ENCODE results near the gene ZNF619.

The ZNF619 gene

DNA sequence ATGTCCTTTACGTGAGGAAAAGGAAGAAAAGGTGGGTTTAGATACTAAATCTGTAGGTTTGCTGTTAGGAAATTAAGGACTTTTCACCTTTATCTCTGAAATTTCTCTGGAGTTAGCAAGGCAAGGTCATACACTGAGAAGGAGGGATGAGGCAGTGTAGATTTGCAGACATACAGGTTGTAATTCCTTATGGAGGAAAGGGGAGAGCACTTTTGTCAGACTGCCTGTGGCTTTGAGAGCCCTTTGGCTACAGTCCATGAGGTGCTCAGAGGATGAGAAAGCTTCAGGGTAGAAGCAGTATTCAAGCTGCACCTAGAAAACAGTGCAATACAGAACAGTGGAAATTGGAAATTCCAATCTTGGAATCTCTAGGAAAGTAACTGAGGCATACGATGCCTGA is 11.5 kb upstream of the ZNF619 start:
- no peak for DNase-seq

DNA sequence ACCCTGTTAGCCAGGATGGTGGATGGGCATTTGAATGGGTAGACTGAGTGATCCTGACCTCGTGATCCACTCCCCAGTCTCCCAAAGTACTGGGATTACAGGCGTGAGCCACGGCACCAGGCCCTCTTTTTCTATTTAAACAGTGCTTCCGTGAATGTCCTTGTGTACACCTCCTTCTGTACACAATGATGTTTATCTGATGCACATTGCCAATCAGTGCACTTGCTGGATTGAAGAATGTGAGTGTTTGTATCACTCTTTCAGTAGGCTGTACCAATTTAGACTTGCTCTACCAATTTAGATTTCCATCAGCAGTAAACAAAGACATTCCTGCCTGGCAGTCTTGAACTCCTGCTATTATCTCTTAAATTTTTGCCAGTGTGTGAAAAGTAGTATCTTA is 8.9 kb upstream of the ZNF619 start:
- DNase-seq, result no peak

DNA sequence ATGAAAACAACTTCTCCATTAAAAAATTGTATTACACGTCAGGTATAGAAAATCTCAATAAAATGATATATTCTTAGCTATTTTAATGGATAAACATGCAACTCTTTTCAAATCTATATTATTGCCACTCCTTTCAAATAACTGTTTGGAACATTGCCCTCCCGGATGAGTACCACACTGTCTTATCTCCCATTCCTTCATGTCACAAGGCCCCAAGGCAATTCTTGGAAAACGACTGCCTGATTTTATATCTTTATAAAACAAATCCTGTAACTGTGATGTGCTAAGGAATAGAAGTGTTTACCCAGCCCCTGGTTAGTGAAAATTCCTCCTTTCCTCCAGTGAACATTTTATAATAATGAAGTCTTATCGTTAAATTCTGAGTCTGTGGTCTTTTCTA is 6.2 kb upstream of the ZNF619 start:
- DNase-seq, result no peak

DNA sequence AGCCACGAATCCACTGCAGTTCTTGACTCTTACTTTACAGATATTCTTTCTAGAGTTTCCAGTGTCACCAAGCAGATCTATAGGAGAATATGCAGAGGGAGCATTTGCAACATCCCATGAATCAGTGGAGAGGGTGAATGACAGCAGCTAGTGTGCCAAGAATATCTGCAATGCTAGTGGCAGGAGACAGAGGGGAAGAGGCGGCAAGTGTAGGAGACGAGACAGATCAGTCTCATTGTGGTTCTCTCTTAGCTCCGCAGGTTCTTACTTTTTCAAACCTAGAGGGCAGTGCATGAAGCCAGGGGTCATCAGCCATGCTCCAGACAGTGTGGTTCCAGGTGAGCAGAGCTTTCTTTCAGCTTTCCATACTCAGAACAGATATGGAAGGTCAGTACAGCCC is 744 bp downstream of the ZNF619 start:
- DNase-seq, result no peak

DNA sequence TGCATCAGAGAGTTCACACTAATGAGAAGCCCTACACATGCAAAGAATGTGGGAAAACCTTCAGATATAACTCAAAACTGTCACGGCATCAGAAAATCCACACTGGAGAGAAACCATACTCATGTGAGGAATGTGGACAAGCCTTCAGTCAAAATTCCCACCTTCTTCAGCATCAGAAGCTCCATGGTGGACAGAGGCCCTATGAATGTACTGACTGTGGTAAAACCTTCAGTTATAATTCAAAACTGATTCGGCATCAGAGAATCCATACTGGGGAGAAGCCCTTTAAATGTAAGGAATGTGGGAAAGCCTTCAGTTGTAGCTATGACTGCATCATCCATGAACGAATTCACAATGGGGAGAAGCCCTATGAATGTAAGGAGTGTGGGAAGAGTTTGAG is 10.2 kb downstream of the ZNF619 start:
- DNase-seq, result no peak

DNA sequence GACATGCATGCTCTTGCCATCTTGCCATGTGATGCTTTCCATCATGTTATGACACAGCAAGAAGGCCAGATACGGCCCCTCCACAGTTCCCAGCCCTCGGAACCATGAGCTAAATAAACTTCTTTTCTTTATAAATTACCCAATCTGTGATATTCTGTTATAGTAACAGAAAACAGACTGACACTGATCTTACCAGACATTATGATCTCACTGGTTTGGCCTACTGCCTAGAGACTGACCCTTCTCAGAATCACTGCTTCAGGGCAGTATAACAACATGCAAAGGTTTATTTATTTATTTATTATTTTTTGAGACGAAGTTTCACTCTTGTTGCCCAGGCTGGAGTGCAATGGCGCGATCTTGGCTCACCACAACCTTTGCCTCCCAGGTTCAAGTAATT is 14.0 kb downstream of the ZNF619 start:
- DNase-seq, result no peak

DNA sequence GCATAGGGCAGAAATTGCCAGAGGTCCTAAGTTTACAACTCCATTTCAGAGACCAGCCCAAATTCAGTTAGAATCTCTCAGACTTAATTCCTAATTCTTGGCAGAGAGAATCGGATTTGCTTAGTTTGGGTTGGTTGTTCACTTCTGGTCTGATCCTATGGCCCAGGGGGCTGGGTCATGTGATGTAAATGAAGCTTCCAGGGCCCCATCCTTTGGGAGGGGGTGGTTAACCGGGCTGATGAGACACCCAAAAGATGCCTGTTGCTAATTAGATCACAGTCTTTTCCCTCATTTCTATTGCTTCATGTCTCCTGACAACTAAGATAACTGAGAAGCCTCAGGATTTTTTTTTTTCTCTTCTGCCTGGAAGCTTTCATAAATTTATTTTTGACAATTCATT is 17.8 kb downstream of the ZNF619 start:
- DNase-seq, result no peak

DNA sequence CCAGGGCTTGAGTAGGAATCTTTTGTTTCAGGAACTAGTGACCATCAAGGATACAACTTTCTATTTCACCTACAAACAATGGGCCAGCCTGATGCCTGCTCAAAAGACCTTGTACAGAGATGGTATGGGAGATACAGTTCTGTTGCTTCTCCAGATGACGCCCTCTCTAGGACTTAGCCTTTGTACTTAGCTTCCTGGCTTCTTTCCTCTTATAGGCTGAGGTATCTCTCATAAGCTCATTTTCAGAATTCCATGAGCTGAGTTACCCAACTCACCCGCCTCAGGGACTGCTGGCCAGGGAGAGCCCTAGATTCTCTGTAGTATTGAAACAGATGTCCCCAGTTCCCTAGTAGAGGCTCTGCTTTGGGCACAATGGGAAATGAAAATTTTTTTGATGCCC is 20.4 kb downstream of the ZNF619 start:
- no peak for DNase-seq

DNA sequence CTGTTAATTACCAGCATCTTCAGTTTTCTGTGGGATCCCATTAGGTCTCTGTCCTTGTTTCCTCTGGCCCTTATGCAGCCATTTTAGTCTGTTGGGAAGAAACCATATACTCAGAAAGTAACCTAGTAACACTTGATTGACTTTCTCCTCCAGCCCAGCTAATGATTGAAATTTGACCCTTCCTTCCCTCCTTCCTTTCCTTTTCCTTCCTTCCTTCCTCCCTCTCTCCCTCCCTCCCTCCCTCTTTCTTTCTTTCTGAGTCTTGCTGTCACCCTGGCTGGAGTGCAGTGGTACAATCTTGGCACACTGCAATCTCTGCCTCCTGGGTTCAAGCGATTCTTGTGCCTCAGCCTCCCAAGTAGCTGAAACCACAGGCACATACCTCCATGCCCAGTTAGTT is 23.0 kb downstream of the ZNF619 start:
- DNase-seq, result no peak

DNA sequence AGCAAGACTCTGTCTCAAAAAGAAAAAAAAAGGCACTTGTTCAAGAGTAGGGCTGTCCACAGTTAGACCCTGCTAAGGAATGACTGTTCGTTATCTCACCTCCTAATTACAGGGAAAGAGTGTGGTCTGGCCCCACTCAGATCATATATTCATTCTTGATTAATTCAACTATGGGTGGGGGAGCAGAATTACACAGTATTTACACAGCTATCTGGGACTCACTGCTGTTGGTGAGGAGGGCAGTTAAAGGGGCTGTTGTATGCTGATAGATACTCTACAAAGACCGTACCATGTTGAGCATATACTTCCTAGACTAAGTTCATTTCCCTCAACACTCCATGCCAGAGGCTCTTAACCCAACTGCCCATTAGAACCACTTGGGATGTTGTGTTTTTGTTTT is 25.1 kb downstream of the ZNF619 start:
- DNase-seq, result no peak

DNA sequence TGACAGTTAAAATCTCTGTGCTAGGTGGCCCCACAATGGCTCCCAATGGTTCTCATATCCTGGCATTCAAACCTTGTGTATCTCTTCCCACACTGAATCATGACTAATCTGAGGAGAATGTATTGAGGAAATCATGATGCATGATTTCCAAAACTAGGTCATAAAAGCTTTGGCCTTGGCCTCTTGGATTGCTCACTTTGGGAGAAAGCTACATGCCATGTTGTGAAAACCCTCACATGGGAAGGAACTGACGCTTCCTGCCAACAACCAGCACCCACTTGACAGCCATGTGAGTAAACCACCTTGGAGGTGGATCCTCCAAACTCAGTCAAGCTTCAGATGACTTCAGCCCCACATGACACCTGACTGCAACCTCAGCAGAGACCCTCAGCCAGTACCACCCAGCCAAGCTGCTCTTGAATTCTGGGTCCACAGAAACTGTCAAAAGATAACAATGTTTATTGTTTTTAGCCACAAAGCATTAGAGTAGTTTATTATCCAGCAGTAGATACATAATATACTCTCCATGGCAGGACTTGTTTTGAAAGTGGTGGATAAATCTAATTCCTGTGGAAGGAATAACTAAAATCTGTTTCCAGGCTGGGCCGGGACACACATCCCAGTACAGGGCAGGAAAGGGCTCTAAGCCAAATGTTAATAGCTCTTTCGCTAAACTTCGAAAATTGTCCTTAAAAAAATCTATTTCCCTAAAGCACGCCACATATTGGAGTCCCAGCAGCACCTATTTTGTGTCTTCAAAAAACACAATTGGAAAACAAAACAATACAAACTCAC is 27.9 kb downstream of the ZNF619 start:
- no peak for DNase-seq

DNA sequence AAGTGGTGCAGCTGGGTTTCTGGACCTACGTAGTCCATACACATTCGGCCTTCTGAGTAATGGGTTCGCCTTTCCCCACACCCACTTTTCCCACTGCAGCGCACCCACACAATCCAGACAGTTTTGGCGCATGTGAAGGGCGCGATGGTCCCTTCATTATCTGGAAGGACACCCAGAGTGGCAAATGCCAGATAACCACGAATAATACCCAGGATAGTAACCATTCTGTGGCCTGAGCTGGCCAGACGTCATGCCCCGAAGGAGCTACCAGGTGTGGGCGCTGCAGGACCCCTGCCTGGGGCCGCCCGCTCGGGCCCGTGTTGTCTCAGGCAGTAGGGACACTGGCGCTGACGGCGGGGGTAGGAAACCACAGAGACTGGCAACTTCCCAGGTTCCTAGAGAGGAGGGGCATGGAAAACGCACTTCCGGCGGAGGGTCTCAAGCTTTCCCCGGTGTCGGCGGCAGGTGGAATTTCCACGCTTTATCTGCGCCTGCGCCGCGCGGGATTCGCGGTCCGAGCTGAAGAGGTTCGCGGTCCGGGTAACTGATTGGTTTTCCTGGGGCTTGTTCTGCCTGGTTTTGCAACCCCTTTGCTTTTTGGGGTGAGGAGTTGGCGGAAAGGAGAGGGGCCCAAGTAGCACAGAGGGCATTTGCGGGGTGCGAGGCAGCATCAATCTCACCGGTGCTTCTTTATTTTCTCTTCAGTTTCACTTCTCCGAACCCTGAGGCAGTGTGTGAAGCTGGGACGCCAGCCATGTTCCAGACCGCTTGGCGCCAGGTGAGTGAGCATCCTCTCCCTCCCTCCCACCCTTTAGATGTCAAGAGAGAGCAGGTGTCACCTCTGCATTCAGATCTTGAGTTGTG is 28.9 kb downstream of the ZNF619 start, which contains the start of gene ZNF620:
Gene ZNF620, plus strand, starts transcription at position 441 of the 864 bp plus-strand sequence. Its CDS starts 314 bp downstream, at position 755.
- peak; percentile 58 for DNase-seq

DNA sequence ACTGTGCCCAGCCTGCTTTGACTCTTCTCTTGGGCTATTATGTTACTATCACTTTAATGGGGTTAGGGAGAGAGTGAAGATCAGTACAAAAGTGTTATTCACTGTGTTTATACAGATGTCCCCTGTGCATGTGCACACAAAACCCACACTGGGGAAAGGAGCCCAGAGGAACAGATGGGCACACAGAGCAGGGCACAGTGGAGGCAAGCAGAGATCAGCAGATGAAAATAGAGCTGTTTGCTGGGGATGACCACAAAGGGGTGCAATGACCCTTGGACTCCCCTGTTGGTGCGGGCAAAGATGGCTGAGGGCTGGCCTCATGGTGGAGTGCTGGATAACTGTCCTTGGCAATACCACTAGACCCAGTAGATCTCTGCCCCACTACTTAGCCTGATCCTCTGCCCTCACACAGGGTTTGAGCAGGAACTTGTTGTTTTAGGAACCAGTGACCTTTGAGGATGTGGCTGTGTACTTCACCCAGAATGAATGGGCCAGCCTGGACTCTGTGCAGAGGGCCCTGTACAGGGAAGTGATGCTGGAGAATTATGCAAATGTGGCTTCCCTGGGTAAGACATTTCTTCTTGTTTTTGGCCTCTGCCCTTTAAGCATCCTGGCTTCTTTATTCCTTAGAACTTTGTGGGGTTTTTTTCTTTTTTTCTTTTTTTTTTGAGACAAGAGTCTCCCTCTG is 34.3 kb downstream of the ZNF619 start:
- no peak for DNase-seq

DNA sequence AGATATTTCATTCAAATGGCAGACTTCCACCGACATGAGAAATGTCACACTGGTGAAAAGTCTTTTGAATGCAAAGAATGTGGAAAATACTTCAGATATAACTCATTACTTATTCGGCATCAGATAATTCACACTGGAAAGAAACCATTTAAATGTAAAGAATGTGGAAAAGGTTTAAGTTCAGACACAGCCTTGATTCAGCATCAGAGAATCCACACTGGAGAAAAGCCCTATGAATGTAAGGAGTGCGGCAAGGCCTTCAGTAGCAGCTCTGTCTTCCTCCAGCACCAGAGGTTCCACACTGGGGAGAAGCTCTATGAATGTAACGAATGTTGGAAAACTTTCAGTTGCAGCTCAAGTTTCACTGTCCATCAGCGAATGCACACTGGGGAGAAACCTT is 39.3 kb downstream of the ZNF619 start:
- no peak for DNase-seq

DNA sequence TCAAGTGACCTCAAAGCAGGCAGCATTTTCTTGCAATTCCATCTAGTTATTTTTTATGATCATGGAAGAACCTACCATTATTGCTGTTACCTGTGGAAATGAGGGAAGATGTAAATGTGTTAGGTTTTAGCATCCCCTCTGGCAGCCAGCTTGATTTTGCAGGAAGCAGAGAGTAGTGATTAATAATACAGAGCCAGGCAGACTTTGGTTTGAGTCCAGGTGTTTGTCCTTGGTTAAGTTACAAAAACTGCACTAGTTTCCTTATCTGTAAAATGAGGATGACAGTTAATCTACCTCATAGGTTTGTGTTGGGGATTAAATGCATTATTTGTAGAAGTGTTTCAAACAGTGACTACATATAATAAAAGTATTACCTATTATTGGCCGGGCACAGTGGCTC is 41.1 kb downstream of the ZNF619 start:
- no peak for DNase-seq

DNA sequence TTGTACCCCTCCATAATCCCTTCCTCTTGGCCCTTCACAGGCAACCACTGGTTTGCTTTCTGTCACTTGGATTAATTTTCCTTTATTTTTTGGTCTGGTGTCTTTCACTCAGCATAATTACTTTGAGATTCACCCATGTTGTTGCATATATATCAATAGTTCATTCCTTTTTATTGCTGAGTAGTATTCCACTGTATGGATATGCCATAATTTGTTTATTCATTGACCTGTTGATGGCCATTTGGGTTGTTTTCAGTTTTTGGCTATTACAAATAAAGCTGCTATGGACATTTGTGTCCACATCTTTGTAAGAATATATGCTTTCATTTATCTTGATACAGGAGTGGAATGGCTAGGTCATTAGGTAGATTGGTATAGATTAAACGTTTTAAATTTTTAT is 41.9 kb downstream of the ZNF619 start:
- DNase-seq, result no peak

DNA sequence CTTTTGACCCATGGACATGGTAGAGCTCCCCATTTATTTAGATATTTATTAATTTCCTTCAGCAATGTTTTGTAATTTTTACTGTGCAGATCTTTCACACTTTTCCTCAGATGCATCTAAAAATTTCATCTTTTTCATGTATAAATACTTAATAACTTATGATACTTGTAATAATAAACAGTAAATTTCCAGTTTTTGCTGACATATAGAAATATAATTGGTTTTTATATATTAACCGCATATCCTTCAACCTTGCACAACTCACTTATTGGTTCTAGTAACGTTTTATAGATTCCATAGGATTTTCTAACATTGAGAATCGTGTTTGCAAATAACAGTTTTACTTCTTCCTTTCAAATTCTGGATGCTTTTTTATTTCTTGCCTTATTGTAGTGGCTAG is 44.3 kb downstream of the ZNF619 start:
- DNase-seq, result no peak

DNA sequence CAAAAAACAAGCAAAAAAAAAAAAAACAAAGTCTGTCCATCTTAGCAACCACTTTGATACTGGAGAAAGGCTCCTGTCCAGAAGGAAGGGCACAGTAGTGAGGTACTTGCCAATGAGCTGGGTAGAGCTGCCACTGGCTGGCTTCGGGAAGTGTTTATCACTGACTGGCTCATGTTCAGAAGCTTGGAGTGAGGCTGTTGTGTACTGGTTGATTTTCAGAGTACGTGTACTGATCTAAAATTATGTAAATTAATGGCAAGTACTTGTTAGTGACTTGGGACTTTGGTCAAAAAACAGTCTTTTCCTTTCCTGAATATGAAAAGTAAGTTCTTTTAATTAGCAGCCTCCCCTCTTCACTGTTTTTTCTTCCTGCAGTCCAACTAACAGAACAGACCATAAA is 46.9 kb downstream of the ZNF619 start:
- no peak for DNase-seq

DNA sequence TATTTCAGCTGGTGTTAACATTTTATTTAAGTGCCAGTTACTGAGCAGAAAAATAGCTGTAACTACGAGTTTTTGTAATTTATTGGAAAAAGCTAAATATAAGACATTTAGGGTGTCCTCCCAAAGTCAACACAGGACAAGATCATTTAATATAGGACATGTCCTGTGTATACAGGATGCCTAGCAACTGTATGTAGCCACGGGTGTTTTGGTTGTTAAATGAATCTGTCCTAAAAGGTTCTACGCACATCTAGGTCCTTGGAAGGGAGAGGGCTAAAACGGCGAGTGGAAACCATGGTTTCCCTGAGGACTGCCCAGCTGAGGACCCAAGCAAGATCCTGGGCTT is 47.3 kb downstream of the ZNF619 start:
- no peak for DNase-seq

DNA sequence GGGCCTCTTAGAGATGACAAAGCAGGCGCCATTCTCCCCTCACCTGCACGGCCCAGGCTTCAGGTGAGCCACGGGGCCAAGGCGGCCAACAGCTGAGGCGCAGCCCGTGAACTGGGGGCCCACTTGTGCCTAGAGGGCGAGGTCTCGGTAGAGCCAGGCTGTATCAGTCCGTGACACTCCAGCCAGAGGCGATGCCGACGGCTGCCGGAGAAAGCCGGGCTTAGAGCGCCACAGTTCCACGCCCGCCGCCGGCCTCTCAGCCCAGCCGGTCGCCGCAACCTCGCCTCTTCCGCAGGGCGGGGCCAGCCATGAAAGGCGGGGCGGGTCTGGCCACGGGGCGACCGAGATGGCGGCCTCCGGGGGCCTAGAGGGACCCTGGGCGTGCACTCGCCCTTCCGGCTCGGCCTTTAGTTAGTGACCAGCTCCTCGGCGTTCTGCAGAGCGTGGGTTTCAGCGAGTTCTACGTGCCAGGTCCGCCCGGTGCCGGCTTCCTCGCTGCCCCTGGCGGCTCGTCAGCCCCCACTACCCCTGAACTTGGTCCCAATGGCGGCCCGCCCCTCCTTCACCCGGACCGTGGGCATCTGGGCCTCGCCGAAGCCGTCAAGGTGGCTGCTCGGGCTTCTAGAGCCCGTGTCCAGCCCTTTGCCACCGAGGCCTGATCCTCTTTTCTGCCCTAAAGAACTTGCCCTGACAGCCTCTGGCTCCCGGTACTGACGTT is 47.8 kb downstream of the ZNF619 start, which contains the start of gene ZNF621:
Gene ZNF621, plus strand, starts transcription at position 393 of the 718 bp plus-strand sequence. CDS start 881 bp downstream, outside the sequence.
- DNase-seq, result peak; percentile 10

DNA sequence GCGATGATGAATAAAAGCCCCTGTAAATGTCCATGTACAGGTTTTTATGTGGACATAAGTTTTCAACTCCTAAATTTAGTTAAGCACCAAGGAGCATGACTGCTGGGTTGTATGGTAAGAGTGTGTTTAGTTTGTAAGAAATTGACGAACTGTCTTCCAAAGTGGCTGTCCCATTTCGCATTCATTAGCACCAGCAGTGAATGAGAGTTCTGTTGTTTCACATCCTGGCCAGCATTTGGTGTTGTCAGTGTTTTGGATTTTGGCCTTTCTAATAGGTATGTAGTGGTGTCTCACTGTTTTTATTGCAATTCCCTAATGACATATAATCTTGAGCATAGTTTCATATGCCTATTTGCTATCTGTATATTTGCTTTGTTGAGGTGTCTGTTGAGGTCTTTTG is 51.5 kb downstream of the ZNF619 start:
- DNase-seq, result no peak

DNA sequence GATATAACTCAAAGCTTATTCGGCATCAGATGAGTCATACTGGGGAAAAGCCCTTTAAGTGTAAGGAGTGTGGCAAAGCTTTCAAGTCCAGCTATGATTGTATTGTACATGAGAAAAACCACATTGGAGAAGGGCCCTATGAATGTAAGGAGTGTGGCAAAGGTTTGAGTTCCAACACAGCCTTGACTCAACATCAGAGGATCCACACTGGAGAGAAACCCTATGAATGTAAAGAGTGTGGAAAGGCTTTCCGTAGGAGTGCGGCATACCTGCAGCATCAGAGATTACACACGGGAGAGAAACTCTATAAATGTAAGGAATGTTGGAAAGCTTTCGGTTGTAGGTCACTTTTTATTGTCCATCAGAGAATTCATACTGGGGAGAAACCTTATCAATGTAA is 55.3 kb downstream of the ZNF619 start:
- DNase-seq, result no peak

DNA sequence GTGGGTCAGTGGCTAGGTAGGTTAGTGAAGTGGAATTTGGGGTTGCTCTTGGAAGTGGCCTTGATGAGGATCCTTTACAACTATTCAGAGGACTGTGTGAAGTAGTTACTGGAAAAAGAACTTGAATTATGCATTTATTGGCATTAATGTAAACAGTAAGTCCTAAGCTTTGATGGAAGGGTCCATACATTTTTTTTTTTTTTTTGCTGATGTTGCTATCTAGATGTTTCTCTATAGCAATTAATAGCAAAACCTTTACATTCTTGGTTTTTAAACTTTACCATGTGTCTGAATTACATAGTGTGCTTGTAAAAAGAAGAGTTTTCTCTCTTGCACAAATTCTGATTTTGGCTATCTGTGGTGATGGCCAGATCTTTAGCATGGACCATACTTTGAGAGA is 57.4 kb downstream of the ZNF619 start:
- no peak for DNase-seq
